ENCODE data around the gene PLN.

Gene PLN

GRCh38 chr6:118562959-118563358 is 14.9 kb downstream of the PLN start:
- H3K4me3 ChIP-seq (ENCODE audit: low read depth, low read length) = no peak overlapping the region
- TF ChIP-seq CTCF (IDR thresholded peaks at IDR 0.05; ENCODE audit: borderline replicate concordance, insufficient read depth, low read depth, low read length) = no peak

- H3K4me3 ChIP-seq (ENCODE audit: low read depth, low read length) = no peak overlapping the region
- peak; percentile 55; the same call in 1 of the 2 replicates for TF ChIP-seq CTCF (IDR thresholded peaks at IDR 0.05; ENCODE audit: borderline replicate concordance, insufficient read depth, low read depth, low read length)
Observed at GRCh38 chr6:118565311-118565960, 17.3 kb downstream of the PLN start.

GRCh38 chr6:118567974-118568373 is 19.9 kb downstream of the PLN start:
- no peak overlapping the region for H3K4me3 ChIP-seq (ENCODE audit: low read depth, low read length)
- no peak for TF ChIP-seq CTCF (IDR thresholded peaks at IDR 0.05; ENCODE audit: borderline replicate concordance, insufficient read depth, low read depth, low read length)

- TF ChIP-seq CTCF (IDR thresholded peaks at IDR 0.05; ENCODE audit: borderline replicate concordance, insufficient read depth, low read depth, low read length) = no peak
- H3K4me3 ChIP-seq (ENCODE audit: low read depth, low read length) = no peak overlapping the region
Observed at GRCh38 chr6:118569498-118569897, 21.4 kb downstream of the PLN start.

GRCh38 chr6:118571121-118571520 is 23.0 kb downstream of the PLN start:
- TF ChIP-seq CTCF (IDR thresholded peaks at IDR 0.05; ENCODE audit: borderline replicate concordance, insufficient read depth, low read depth, low read length) = no peak

GRCh38 chr6:118574051-118574865 is 26.2 kb downstream of the PLN start:
- TF ChIP-seq CTCF (IDR thresholded peaks at IDR 0.05; ENCODE audit: borderline replicate concordance, insufficient read depth, low read depth, low read length) = no peak
- no peak overlapping the region for H3K4me3 ChIP-seq (ENCODE audit: low read depth, low read length)

More at GRCh38 chr6:118571121-118571520, 23.0 kb downstream of the PLN start:
- H3K4me3 ChIP-seq (ENCODE audit: low read depth, low read length) = no peak overlapping the region

- no peak for TF ChIP-seq CTCF (IDR thresholded peaks at IDR 0.05; ENCODE audit: borderline replicate concordance, insufficient read depth, low read depth, low read length)
- H3K4me3 ChIP-seq (ENCODE audit: low read depth, low read length) = no peak overlapping the region
Observed at GRCh38 chr6:118577972-118578371, 29.9 kb downstream of the PLN start.
